ENCODE measurements around the gene TET3.

The TET3 gene

GRCh38 chr2:74031221-74031620 lies 46.5 kb downstream of the TET3 start:
- DNase-seq (ENCODE audit: low read depth in 2 of 2) = no peak

GRCh38 chr2:74031959-74032287 lies 47.2 kb downstream of the TET3 start:
- DNase-seq (ENCODE audit: low read depth in 2 of 2) = no peak

- no peak for DNase-seq (ENCODE audit: low read depth in 2 of 2)
Observed at GRCh38 chr2:74033375-74033774, 48.7 kb downstream of the TET3 start.

Measured in stimulated activated CD8-positive, alpha-beta memory T cell treated with anti-CD3 and anti-CD28 coated beads, Interleukin-2, amount 100 ng/mL, for 48 hours (primary cell).